Hematopoietic multipotent progenitor cell treated with erythropoietin and hydrocortisone succinate and interleukin-3 and kit ligand, for 17 days (in vitro differentiated cells): Measurements from ENCODE around the gene ZNF853.
"Not testable (repeated sequence)": the region's sequence is repeated elsewhere in the genome, so short reads cannot be mapped to it uniquely, and the experiment has no call there.

Source experiments
- DNase-seq: peaks from one replicate; pipeline ENCODE4 v3.0.0-alpha.2; 2015; ENCODE audit warnings: low spot score

ZNF853 gene

DNA sequence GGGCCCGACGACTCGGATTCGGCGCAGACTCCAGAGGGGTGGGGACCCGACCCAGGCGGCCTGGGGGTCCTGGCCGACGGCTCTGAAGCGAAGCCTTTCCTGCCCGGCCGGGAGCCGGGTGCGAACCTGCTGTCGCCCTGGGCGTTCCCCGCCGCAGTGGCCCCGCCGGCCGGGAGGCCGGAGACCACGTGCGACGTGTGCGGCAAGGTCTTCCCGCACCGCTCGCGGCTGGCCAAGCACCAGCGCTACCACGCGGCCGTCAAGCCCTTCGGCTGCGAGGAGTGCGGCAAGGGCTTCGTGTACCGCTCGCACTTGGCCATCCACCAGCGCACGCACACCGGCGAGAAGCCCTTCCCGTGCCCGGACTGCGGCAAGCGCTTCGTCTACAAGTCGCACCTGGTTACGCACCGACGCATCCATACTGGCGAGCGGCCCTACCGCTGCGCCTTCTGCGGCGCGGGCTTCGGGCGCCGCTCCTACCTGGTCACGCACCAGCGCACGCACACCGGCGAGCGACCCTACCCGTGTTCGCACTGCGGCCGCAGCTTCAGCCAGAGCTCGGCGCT is 37.1 kb downstream of the ZNF853 start:
- no peak for DNase-seq

DNA sequence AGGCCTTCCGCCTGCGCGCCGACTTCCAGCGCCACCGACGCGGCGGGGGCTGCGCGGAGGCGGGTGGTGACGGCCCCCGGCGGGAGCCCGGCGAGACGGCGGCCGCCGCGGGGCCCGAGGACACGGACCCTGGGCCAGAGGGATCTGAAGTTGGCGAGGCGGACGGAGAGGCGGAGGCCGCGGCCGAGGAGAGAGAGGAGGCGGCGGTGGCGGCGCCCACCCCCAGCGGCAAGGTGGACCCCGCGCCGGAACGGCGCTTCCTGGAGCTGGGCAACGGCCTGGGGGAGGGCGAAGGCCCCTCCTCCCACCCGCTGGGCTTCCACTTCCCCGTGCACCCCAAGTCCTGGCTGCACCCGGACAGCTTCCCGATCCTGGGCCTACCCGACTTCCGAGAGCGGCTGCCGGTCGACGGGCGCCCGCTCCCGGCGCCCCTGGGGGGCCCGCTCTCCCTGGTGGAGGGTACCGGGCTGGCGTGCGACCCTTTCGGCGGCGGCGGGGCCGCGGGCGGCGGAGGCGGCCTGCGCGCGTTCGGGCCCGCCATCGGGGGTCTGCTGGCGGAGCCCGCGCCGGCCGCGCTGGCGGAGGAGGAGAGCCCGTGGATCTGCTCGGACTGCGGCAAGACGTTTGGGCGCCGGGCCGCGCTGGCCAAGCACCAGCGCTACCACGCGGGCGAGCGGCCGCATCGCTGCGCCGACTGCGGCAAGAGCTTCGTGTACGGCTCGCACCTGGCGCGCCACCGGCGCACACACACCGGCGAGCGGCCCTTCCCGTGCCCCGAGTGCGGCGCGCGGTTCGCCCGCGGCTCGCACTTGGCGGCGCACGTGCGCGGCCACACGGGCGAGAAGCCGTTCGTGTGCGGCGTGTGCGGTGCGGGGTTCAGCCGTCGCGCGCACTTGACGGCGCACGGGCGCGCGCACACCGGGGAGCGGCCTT is 37.9 kb downstream of the ZNF853 start:
- DNase-seq = no peak

DNA sequence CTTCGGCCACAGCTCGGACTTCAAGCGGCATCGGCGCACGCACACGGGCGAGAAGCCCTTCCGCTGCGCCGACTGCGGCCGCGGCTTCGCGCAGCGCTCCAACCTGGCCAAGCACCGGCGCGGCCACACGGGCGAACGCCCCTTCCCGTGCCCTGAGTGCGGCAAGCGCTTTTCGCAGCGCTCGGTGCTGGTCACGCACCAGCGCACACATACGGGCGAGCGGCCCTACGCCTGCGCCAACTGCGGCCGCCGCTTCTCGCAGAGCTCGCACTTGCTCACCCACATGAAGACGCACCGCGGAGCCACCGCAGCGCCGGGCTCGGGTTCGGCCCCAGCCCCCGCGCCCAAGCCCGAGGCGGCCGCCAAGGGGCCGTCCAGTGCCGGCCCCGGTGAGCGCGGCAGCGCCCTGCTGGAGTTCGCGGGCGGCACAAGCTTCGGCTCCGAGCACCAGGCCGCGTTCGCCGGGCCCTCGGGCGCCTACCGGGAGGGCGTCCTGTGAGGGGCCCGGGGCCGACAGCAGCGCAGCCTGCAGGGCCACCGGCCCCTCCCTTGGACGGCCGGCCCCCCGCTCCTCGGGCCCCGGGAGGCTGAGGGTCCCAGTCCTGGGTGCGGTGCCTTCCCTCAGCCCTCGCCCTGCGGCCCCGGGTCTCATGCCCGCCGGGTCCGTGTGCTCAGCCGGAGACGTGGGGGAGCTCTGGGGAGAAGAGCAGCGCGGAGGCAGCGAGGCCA is 38.9 kb downstream of the ZNF853 start:
- no peak for DNase-seq

DNA sequence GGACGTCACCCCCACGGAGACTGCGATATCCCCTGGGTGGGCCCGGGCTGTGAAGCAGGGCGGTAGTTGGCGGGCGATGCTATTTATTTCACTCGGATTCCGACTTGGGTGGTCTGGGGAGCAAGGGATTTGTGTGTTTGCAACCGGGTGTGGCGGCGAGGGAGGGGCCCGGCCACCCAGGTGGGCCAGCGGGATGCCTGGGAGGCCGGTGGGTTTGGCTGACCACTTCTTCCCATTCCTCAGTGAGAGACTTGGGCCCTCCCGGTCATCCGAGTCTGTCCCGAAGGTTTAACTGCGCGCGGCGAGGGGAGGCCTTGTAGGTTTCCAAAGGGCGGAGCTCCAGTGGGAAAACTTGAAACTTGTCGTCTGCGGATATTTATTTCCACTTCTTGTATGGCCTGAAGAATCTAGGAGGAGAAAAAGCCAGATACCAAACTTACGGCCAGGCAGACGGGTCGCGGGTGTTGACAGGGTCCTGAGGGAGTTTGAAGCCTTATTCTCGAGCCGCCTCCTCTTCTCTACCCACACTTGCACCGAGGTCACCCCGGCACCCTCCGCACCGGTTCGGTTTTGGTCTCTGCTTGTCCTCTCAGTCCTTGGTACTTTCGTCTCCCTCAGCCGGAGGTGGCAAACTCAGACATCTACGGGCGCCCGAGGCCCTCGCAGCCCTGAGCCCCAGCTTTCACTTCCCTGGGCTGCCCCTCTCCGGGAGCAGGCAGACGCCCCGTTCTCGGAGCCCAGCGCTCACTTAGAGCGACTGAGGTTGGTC is 39.6 kb downstream of the ZNF853 start:
- no peak for DNase-seq

DNA sequence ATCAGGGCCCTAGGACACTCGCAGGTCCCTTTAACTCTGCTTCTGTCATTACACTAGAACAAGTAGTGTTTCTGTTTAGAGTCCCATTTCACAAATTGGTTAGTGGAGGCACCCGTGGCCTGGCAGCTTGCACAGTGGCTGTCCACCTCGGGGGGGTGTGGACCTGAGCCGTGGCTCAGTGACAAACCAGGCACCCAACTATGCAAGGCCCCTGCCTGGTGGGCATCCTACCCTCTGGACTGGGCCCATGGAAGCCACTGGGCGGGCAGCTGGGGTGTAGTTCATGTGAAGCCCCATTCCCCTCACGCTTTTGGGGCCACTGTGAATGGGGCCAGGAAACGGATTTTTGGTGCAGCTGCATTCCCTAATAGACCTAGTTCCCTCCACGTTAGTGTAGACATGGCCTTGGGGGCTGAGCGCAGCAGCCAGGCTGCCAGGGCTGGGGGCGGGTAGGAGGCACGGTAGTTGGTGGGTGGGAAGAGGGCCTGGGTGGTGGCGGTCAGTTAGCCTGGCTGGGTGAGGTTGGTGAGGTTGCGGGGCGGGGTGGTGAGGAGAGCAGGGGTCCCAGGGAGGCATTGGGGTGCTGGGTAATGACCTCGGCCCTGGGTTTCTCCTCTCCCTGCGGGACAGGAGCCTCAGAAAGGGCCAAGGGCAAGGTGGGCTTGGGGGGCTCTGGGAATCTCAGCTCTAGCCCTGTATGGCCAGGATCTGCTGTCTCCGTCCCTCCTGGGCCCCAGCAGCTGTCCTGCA is 40.4 kb downstream of the ZNF853 start:
- no peak for DNase-seq

DNA sequence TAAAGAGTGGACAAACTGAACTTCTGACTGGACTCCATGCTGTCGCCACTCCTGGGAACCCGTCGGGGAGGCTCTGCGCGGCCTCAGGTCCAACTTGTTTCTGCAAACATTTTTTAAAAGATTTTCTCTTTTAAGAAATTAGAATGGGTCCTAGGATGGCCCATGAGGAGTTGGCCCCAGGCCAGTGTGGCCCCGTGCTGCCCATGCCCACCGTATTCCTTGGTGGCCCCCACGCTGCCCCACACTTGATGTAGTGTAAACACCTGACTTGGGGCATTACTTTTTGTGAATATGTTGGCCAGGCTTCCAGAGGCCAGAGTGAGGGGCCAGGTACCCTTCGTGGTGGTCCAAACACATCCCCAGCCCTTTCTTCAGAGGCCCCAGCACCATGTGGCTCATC is 41.0 kb downstream of the ZNF853 start:
- no peak for DNase-seq

DNA sequence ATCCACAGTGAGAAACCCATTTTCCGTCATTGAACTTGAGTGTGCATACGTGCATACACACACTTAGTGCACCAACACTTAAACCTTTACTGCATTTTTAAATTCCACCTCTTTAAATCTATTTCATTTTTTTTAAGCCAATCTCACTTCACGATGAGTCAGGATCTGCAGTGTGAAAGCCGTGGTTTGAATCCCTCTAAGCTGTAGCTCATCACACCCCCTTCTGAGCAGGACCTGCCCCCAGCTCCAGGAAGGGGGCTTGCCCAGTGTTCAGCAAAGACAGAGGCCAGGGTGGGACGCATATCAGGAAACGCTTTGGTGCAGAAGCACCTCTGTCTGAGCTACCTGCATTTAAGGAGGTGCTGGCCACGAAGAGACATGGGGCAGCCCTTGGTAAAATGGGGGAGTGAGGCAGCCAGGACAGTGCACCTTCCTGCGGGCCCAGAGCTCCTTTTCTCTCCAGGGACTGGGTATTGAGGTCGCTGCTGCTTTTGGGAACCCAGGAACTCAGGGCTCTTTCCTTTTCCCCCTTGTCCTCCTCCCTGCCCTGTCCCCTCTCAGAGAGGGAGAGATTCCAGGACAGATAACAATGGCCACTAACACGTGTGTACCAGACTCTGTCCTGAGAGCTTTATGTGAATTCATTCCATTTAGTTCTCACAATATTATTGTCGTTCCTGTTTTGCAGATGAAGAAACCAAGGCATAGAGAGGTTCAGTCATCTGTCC is 43.4 kb downstream of the ZNF853 start:
- no peak for DNase-seq

DNA sequence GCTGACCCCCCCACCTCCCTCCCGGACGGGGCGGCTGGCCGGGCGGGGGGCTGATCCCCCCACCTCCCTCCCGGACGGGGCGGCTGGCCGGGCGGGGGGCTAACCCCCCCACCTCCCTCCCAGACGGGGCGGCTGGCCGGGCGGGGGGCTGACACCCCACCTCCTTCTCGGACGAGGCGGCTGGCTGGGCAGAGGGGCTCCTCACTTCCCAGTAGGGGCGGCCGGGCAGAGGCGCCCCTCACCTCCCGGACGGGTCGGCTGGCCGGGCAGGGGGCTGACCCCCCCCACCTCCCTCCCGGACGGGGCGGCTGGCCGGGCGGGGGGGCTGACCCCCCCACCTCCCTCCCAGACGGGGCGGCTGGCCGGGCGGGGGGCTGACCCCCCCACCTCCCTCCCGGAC is 55.4 kb downstream of the ZNF853 start:
- not testable (repeated sequence) for DNase-seq
